ENCODE measurements around the gene MX2.
"Not testable (repeated sequence)": the region's sequence is repeated elsewhere in the genome, so short reads cannot be mapped to it uniquely, and the experiment has no call there.

MX2 gene

GRCh38 chr21:41333752-41334151 lies 28.1 kb upstream of the MX2 start:
- DNase-seq (ENCODE audit: low read depth in 2 of 3, low spot score in 2 of 3) = no peak

GRCh38 chr21:41337515-41337914 lies 24.3 kb upstream of the MX2 start:
- DNase-seq (ENCODE audit: low read depth in 2 of 3, low spot score in 2 of 3) = no peak

GRCh38 chr21:41338455-41338854 lies 23.4 kb upstream of the MX2 start:
- DNase-seq (ENCODE audit: low read depth in 2 of 3, low spot score in 2 of 3) = no peak

- DNase-seq (ENCODE audit: low read depth in 2 of 3, low spot score in 2 of 3) = no peak
Observed at GRCh38 chr21:41342035-41342434, 19.8 kb upstream of the MX2 start.

GRCh38 chr21:41344146-41344545 lies 17.7 kb upstream of the MX2 start:
- DNase-seq (ENCODE audit: low read depth in 2 of 3, low spot score in 2 of 3) = no peak

- no peak for DNase-seq (ENCODE audit: low read depth in 2 of 3, low spot score in 2 of 3)
Observed at GRCh38 chr21:41345356-41345755, 16.5 kb upstream of the MX2 start.

- no peak for DNase-seq (ENCODE audit: low read depth in 2 of 3, low spot score in 2 of 3)
Observed at GRCh38 chr21:41345934-41346685, 15.7 kb upstream of the MX2 start.

GRCh38 chr21:41346758-41347157 lies 15.1 kb upstream of the MX2 start:
- no peak for DNase-seq (ENCODE audit: low read depth in 2 of 3, low spot score in 2 of 3)

GRCh38 chr21:41348434-41348833 lies 13.4 kb upstream of the MX2 start:
- DNase-seq (ENCODE audit: low read depth in 2 of 3, low spot score in 2 of 3) = no peak

- DNase-seq (ENCODE audit: low read depth in 2 of 3, low spot score in 2 of 3) = no peak
Observed at GRCh38 chr21:41349126-41349525, 12.7 kb upstream of the MX2 start.

GRCh38 chr21:41349619-41350390 lies 12.0 kb upstream of the MX2 start:
- no peak for DNase-seq (ENCODE audit: low read depth in 2 of 3, low spot score in 2 of 3)

GRCh38 chr21:41350436-41351155 lies 11.2 kb upstream of the MX2 start:
- no peak for DNase-seq (ENCODE audit: low read depth in 2 of 3, low spot score in 2 of 3)

- no peak for DNase-seq (ENCODE audit: low read depth in 2 of 3, low spot score in 2 of 3)
Observed at GRCh38 chr21:41357546-41357945, 4.3 kb upstream of the MX2 start.

GRCh38 chr21:41358193-41359166 lies 3.3 kb upstream of the MX2 start:
- DNase-seq (ENCODE audit: low read depth in 2 of 3, low spot score in 2 of 3) = no peak

GRCh38 chr21:41359286-41359685 lies 2.5 kb upstream of the MX2 start:
- no peak for DNase-seq (ENCODE audit: low read depth in 2 of 3, low spot score in 2 of 3)

GRCh38 chr21:41359754-41360071 lies 2.1 kb upstream of the MX2 start:
- DNase-seq (ENCODE audit: low read depth in 2 of 3, low spot score in 2 of 3) = not testable (repeated sequence)

GRCh38 chr21:41360072-41360821 lies 1.6 kb upstream of the MX2 start:
- DNase-seq (ENCODE audit: low read depth in 2 of 3, low spot score in 2 of 3) = no peak

GRCh38 chr21:41361053-41361785 lies 608 bp upstream of the MX2 start:
- no peak for DNase-seq (ENCODE audit: low read depth in 2 of 3, low spot score in 2 of 3)

GRCh38 chr21:41362605-41363369 lies 960 bp downstream of the MX2 start:
- no peak for DNase-seq (ENCODE audit: low read depth in 2 of 3, low spot score in 2 of 3)

All from activated CD8-positive, alpha-beta memory T cell treated with anti-CD3 and anti-CD28 coated beads for 48 hours (primary cell).